SU-DHL-6 (cell line): ENCODE data around the gene DLX6.

Experiments
- CTCF ChIP-seq: fragments of 200-600 bp; sonication (generic); IDR thresholded peaks from one replicate; pipeline ENCODE4 v1.5.1; 2017; ENCODE audit warnings: antibody characterized with exemption, mild to moderate bottlenecking, low read length, moderate library complexity; ENCODE audit not compliant: insufficient read depth, poor library complexity, severe bottlenecking
- EZH2phosphoT487 ChIP-seq: fragments of 200-600 bp; sonication (generic), shearing (Covaris generic); conservative IDR thresholded peaks from 2 replicates; pipeline ENCODE4 v1.6.1; 2018; ENCODE audit warnings: mild to moderate bottlenecking, antibody characterized with exemption, low read length, moderate library complexity, mixed read lengths

GRCh38 chr7:97012365-97013133, 7.2 kb downstream of the DLX6 start:
- no peak for TF ChIP-seq CTCF
- TF ChIP-seq EZH2phosphoT487: no peak
